GM10266 (cell line): ENCODE measurements around the gene SOAT1.

Experiments
- DNase-seq: peaks from one replicate; pipeline ENCODE4 v3.0.0; 2012; ENCODE audit errors: extremely low spot score
- TF ChIP-seq, protein P1 (sequence below): IDR thresholded peaks from 2 replicates; pipeline ENCODE4 v1.5.1; 2012; ENCODE audit warnings: mild to moderate bottlenecking, low read depth; ENCODE audit not compliant: control insufficient read depth, insufficient read depth; ENCODE audit errors: missing control alignments

SOAT1 gene

DNA sequence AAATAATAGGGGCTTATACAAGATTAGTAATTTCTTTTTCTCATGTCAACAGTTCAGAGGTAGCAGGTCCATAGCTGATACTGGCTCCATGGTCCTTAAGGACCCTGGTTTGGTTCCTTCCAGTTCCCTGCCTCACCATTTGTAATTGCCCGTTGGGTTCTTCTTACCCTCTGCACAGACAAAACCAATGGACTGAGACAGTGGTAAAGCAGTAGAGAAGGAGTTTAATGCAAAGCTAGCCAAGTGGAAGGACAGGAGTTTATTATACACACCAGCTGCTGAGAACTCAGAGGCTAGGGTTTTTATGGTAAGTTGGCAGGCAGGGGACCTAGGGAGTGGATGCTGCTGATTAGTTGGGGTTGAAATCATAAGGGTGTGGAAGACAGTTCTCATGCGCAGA is 36.3 kb downstream of the SOAT1 start:
- DNase-seq, result no peak
- TF ChIP-seq, protein P1, sequence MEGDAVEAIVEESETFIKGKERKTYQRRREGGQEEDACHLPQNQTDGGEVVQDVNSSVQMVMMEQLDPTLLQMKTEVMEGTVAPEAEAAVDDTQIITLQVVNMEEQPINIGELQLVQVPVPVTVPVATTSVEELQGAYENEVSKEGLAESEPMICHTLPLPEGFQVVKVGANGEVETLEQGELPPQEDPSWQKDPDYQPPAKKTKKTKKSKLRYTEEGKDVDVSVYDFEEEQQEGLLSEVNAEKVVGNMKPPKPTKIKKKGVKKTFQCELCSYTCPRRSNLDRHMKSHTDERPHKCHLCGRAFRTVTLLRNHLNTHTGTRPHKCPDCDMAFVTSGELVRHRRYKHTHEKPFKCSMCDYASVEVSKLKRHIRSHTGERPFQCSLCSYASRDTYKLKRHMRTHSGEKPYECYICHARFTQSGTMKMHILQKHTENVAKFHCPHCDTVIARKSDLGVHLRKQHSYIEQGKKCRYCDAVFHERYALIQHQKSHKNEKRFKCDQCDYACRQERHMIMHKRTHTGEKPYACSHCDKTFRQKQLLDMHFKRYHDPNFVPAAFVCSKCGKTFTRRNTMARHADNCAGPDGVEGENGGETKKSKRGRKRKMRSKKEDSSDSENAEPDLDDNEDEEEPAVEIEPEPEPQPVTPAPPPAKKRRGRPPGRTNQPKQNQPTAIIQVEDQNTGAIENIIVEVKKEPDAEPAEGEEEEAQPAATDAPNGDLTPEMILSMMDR, result no peak

DNA sequence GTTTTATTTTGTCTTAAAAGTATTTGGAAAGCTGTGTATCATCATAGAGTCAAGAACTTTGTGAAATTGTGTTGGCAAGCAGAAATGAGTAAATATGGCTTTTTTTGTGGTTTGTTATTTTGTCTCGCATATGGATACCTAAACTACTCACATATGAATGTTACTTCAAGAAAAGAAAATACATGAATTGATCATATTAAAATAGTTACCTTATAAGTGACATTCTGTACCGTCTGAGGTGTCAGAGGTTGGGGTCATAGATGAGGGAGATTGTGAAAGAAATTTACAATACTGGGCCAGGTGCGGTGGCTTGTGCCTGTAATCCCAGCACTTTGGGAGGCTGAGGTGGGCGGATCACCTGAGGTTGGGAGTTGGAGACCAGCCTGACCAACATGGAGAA is 40.8 kb downstream of the SOAT1 start:
- DNase-seq, result no peak
- TF ChIP-seq, protein P1, result no peak

DNA sequence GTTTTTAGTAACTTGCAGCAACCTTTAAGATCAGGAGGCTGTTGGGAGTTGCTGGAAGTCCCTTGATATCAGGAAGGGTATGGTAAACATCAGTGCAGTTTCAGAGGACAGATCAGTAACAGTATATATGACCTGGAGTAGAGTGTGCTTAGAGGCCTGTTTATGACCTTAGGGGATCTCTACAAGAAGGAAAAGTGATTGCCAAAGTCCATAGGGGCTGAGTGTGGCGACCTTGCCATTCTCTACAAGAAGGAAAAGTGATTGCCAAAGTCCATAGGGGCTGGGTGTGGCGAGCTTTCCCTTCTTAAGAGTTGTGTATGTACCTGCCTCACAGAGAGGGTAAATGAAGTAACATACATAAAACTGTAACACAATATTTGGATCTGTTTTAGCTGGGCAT is 43.7 kb downstream of the SOAT1 start:
- TF ChIP-seq, protein P1, result no peak
- DNase-seq, result no peak

DNA sequence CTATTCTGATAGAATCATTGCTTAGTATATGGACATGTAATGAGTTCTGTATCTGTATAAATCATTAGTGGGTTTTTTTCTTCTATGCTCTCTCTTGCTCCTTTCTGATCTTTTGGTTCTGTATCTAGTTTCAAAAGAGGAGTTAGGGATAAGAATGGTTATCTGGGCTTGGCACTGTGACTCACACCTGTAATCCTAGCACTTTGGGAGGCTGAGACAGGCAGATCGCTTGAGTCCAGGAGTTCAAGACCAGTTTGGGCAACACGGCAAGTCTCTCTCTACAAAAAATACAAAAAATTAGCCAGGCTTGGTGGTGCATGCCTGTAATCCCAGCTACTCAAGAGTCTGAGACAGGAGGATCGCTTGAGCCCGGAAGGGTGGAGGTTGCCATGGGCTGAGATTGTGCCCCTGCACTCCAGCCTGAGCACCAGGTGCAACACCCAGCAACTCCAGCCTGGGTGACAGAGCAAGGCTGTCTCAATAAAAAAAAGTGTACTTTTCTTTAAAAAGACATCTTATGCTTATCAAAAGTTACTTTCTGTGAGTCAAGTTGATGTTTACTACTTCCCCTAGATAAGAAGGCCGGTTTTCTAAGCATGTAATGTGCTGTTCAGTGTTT is 44.5 kb downstream of the SOAT1 start:
- no peak for DNase-seq
- TF ChIP-seq, protein P1, result no peak

DNA sequence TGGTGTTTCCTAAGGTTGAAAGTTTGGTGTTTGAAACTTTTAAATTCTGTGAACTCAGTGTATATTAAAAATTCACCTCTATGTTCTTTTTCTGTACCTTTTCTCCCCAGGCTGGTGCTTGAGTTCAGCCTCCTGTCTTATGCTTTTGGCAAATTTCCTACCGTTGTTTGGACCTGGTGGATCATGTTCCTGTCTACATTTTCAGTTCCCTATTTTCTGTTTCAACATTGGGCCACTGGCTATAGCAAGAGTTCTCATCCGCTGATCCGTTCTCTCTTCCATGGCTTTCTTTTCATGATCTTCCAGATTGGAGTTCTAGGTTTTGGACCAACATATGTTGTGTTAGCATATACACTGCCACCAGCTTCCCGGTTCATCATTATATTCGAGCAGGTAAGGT is 47.3 kb downstream of the SOAT1 start:
- TF ChIP-seq, protein P1, result no peak
- DNase-seq, result no peak

DNA sequence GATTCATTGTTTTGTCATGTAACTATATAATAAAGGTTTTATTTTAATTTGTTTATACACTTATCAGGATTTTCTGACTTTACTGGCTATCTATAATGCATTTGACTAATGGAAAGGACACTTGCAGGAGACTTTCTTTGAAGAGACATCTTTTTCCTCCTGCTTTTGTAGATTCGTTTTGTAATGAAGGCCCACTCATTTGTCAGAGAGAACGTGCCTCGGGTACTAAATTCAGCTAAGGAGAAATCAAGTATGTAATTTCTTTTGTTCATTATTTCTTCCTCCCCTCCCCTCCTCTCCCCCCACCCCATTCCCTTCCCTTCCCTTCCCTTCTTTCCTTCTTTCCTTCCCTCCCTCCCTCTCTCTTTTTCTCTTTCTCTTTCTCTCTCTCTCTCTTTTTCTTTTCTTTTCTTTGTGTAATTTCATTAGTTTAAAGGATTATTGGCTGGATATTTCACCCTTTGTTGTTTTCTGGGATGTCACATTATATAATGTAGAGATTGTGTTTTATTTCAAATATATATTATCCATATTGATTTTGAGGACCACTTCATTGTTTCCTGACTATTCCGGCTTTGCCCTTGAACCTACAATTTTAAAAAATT is 48.4 kb downstream of the SOAT1 start:
- DNase-seq, result no peak

DNA sequence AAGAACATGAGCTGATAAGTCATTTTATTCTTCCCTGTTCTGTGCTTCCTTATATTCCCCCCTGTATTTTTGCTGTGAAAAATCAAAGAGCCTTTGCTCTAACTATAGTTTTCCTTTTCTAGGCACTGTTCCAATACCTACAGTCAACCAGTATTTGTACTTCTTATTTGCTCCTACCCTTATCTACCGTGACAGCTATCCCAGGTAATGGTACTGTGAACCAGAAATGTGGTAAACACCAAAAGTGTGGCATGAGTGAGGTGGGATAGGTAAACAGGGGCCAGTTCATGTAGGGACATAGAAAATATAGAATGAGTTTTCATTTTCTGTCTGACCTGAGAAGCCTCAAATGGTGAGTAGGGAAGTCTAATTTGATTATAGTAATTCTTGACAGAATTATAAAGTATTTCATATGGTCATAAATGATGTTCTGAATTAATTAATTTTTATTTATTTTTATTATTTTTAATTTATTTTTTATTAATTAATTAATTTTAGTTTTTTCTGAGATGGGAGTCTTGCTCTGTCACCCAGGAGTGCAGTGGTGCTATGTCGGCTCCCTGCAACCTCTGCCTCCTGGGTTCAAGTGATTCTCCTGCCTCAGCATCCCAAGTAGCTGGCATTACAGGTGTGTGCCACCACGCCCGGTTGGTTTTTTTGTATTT is 49.3 kb downstream of the SOAT1 start:
- TF ChIP-seq, protein P1, result no peak
- DNase-seq, result no peak

More for the DNA sequence above, 48.4 kb downstream of the SOAT1 start:
- TF ChIP-seq, protein P1, result no peak
